HL-60 (cell line): ENCODE measurements around the gene KIR3DL3.

Source experiments
- DNase-seq, 2 experiments: peaks; one replicate each; pipeline ENCODE4 v3.0.0-alpha.2; 2010 to 2020; ENCODE audit warnings: low read depth in 1 of 2, low spot score in 1 of 2
- H3K27ac ChIP-seq: fragments of 250-450 bp; sonication (Bioruptor Pico); replicated peaks from 2 replicates; pipeline ENCODE4 v1.5.1; 2020; ENCODE audit warnings: mild to moderate bottlenecking, moderate library complexity
- H3K27me3 ChIP-seq: fragments of 250-450 bp; sonication (Bioruptor Pico); 2 replicates; pipeline ENCODE4 v1.5.1; 2021; ENCODE audit warnings: mild to moderate bottlenecking, moderate library complexity; ENCODE audit not compliant: insufficient read depth, poor library complexity, severe bottlenecking
- H3K4me3 ChIP-seq: replicated peaks from 2 replicates; pipeline ENCODE4 v1.5.1; 2011; ENCODE audit warnings: mild to moderate bottlenecking, control low read depth, low read length; ENCODE audit not compliant: insufficient read depth
- GABPA ChIP-seq: IDR thresholded peaks from 2 replicates; pipeline ENCODE4 v1.6.1; 2012; ENCODE audit warnings: low read depth
- POLR2AphosphoS5 ChIP-seq: IDR thresholded peaks from 2 replicates; pipeline ENCODE4 v1.6.1; 2012; ENCODE audit warnings: low read depth
- REST ChIP-seq: IDR thresholded peaks from 2 replicates; pipeline ENCODE4 v1.6.1; 2012; ENCODE audit warnings: low read depth; ENCODE audit not compliant: insufficient replicate concordance
- SPI1 ChIP-seq: IDR thresholded peaks from 2 replicates; pipeline ENCODE4 v1.6.1; 2012; ENCODE audit warnings: low read depth, mild to moderate bottlenecking, borderline replicate concordance
- TF ChIP-seq, protein P1 (sequence below): IDR thresholded peaks from one replicate; pipeline ENCODE4 v1.5.1; 2011; ENCODE audit warnings: low read length, control low read depth, inconsistent platforms; ENCODE audit not compliant: insufficient read depth

Gene KIR3DL3

GRCh38 chr19:54682306-54682856 lies 41.9 kb upstream of the KIR3DL3 start:
- TF ChIP-seq GABPA, result no peak
- peak; percentile 20 for TF ChIP-seq REST
- no peak overlapping the region for H3K4me3 ChIP-seq
- no peaks in the 10 kb centered on the region for H3K27me3 ChIP-seq
- H3K27ac ChIP-seq, result no peak overlapping the region
- DNase-seq, result peak in 1 of 2 experiments; percentile 22

GRCh38 chr19:54684527-54684926 lies 39.7 kb upstream of the KIR3DL3 start:
- Histone ChIP-seq H3K27ac (no peak overlapping the region), H3K4me3 (no peak overlapping the region), H3K27me3 (no peaks in the 10 kb centered on the region)
- peak; percentile 99 for TF ChIP-seq REST
- TF ChIP-seq, protein P1, sequence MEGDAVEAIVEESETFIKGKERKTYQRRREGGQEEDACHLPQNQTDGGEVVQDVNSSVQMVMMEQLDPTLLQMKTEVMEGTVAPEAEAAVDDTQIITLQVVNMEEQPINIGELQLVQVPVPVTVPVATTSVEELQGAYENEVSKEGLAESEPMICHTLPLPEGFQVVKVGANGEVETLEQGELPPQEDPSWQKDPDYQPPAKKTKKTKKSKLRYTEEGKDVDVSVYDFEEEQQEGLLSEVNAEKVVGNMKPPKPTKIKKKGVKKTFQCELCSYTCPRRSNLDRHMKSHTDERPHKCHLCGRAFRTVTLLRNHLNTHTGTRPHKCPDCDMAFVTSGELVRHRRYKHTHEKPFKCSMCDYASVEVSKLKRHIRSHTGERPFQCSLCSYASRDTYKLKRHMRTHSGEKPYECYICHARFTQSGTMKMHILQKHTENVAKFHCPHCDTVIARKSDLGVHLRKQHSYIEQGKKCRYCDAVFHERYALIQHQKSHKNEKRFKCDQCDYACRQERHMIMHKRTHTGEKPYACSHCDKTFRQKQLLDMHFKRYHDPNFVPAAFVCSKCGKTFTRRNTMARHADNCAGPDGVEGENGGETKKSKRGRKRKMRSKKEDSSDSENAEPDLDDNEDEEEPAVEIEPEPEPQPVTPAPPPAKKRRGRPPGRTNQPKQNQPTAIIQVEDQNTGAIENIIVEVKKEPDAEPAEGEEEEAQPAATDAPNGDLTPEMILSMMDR, result no peak
- peak; percentile 51 to 59 for DNase-seq

GRCh38 chr19:54691582-54692297 lies 32.5 kb upstream of the KIR3DL3 start:
- TF ChIP-seq SPI1, result no peak
- TF ChIP-seq GABPA, result no peak
- no peak for TF ChIP-seq REST
- TF ChIP-seq, protein P1, result no peak
- TF ChIP-seq POLR2AphosphoS5, result no peak
- no peak for DNase-seq
- Histone ChIP-seq H3K27me3 (no peaks in the 10 kb centered on the region), H3K27ac (no peak overlapping the region), H3K4me3 (no peak overlapping the region)
